Lung microvascular endothelial cell (primary cell): ENCODE data around the gene WIPI1. TPM values are rescaled to one million over a fixed set of nuclear protein-coding genes. Genes with fewer than 3 reads are reported as not detected.
"Not testable (repeated sequence)": the region's sequence is repeated elsewhere in the genome, so short reads cannot be mapped to it uniquely, and the experiment has no call there.

ENCODE experiments used
- DNase-seq, 2 donors: peaks; one replicate each; pipeline versions ENCODE4 v3.0.0 to v3.0.0-alpha.2; 2010; ENCODE audit warnings: low read depth in 2 of 2
- total RNA-seq: library from RNA; depleted of rRNA; stranded (reverse); fragments of >200 nt; gene quantifications from 2 replicates; pipeline ENCODE4 v1.2.1, GENCODE V29; 2014

Gene WIPI1
- total RNA-seq, 1 donor from 2014 or later, result 96.8 TPM

DNA sequence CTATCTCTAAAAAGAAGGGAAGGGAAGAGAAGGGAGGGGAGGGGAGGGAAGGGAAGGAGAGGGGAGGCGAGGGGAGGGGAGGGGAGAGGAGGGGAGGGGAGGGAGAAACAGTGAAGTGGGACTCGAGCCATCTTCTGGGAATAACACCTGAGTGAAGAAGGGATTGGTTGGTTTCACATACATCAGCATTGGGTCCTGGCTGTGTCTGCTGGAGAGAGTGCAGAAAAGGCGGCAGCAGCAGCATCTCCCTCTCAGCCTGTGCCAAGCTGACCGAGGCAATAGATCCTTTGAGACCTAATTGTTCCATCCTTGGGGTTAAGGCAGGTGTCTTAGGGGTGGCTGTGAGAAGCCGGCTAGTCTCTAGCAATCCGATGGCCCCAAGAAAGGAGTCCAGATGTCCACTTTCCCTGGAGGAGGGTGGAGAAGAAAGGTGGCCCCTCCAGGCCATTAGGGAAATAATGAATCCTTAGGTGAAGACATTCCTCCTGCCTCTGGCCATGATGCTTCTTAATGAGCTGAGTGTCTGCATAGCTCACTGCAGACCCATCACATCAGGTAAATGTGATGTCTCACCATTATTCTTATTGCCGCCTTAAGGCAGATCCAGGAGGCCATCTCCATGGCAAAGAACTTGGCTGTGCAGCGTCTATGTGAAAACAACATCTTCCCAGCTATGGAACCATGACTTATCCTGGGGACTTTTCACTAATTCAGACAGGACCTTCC lies 71.6 kb downstream of the WIPI1 start:
- no peak for DNase-seq

GRCh38 chr17:68384941-68385340 lies 72.4 kb downstream of the WIPI1 start:
- DNase-seq, result no peak

- no peak for DNase-seq
These were observed 72.8 kb downstream of the WIPI1 start for GRCh38 chr17:68384471-68384870.

DNA sequence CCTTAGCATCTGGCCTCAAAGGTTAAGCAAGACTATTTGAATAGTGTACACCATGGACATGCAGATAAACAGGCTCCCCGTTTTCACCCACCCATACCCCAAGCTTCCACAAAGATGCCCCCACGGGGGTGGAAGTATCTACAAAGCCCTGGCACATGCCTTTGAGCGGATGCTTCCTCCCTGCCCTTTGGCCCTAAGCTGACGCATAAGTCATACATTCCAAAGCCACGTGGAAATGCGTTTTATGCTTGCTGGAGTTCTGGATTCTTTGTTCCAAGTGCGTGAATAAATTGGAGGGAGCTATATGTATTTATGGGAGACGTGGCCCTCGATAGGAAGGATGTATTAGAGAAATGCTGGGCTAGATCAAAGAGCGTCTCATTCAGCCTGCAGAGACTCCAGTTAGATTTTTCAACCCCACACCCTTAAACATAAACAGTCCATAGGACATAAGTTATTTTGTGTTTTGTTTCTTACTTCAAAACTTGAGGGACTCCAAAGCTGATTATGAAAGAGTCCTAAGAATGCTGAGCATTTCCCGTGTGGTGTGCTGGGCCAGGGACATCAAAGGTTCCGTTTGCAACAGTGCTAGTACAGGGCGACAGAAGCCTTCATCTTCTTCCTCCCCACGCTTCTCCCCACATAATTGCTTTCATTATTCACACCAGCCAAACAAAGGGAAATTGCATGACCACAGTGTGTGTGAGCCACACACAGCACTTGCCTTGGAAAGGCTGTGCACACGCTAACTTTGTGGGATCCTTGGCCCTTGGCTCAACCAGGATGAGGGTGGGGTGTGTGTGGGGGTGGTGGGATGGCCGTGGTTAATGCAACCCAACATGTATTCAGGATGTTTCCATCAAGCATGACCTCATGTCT lies 73.6 kb downstream of the WIPI1 start:
- peak; percentile 78 to 95 for DNase-seq

GRCh38 chr17:68383120-68383442 lies 74.2 kb downstream of the WIPI1 start:
- DNase-seq, result no peak

GRCh38 chr17:68382582-68383085 lies 74.7 kb downstream of the WIPI1 start:
- peak in 1 of 2 donors; percentile 23 for DNase-seq

GRCh38 chr17:68381076-68381900 lies 76.0 kb downstream of the WIPI1 start:
- DNase-seq, result peak in 1 of 2 donors; percentile 97

DNA sequence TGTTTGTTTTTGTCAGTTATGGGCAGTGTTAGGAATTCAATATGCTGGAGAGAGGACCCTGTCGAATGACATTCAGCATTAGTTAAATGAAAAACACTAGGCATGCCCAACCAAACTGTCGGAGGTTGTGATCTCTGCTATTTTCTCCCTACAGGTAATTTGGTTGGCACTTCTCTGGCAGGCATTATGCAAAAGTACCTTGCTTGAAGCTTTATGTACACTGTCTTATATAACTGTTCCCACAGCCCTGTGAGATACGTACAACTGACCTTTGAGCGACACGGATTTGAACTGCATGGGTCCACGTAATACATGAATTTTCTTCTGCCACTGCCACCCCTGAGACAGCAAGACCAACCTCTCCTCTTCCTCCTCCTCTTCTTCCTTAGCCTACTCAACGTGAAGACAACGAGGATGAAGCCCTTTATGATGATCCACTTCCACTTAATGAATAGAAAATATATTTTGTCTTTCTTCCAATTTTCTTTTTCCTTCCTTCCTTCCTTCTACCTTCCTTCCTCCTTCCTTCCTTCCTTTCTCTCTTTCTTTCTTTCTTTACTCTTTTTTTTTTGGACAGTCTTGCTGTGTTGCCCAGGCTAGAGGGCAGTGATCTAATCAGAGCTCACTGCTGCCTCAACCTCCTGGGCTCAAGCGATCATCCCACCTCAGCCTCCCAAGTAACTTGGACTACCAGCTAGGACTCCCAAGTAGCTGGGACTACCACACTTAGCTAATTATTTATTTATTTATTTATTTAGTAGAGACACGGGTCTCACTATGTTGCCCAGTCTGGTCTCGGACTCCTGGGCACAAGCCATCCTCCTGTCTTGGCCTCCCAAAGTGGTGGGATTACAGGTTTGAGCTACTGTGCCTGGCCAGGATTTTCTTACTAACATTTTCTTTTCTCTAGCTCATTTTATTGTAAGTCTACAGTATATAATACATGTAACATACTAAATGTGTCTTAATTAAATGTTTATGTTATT lies 77.3 kb downstream of the WIPI1 start:
- no peak for DNase-seq

GRCh38 chr17:68379177-68379510 lies 78.2 kb downstream of the WIPI1 start:
- DNase-seq, result no peak

DNA sequence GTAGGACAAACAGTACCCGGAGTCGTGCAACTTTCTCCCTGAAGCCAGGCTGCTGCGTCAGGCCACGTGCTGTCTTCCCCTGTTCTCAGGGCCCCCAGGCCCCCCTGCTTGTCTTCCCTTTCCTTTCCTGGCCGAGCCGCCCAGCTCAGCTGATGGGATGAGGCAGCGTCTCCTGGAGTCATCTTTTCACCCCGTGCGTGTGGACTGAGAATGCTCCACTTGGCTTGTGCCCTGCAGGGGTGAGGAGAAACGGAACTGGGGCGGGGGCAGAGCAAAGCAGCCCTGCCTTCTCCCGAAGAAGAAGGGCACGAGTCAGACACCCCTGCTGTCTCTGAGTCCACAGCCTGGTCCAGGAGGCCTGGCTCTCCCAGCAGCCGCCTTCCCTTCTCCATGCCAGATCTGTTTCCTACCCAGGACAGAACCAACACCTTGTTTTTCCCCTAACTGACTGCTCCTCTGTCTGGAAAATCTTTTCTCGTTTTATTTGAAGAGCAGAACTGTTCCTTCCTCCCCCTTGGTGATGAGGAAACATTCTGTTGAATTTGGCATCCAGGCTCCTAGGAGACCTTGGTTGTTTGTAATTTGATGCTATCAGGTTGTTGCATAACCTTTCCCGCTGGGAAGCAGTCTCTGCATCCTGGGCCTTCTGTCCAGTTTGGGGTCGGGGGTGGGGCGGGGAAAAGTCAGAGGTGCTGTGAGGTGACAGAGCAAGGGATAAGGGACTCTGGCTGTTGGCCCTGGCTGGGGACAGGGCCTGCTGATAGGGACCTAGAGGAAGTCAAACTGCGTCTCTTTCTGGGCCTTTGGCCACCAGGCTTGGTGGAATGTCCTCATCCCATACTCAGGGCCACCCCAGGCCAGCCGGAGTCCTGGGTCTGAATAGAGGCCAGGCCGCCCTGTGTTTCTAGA lies 78.8 kb downstream of the WIPI1 start:
- DNase-seq, result peak; percentile 71 to 99

- no peak for DNase-seq
These were observed 79.5 kb downstream of the WIPI1 start for GRCh38 chr17:68377771-68378267.

DNA sequence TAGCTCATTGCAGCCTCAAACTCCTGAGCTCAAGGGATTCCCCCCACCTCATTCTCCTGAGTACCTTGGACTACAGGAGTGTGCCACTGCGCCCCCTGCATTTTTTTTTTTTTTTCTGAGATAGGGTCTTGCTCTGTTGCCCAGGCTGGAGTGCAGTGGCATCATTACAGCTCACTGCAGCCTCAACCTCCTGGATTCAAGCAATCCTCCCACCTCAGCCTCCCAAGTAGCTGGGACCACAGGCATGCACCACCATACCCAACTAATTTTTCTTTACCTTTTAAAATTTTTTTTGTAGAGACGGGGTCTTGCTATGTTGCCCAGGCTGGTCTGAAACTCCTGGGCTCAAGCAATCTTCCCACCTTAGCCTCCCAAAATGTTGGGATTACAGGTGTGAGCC lies 81.1 kb downstream of the WIPI1 start:
- DNase-seq, result not testable (repeated sequence)

DNA sequence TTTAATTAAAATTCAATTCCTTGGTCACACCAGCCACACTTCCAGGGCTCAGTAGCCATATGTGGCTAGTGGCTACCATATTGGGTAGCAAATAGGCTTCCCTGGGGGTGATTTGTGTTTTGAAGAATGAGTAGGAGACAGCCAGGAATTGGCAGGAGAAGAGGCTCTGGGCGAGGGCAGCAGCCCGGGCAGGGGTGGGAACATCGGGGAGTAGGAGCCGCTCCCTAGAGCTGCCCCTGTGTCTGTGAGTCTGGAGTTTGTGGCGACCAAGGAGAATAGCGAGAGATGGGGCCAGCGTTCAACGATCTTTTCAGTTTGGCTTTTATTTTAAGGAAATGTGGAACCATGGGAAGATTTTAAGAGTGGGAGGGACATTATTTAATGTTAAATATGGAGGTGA lies 81.7 kb downstream of the WIPI1 start:
- DNase-seq, result no peak

Other genes with a start within 250 kb of the WIPI1 start
- 28.8 and 33.8 TPM in 2 replicates for gene AMZ2, start 209.5 kb downstream of the WIPI1 start, total RNA-seq
- gene SLC16A6, start 166.4 kb downstream of the WIPI1 start, total RNA-seq, result 0.22 and 1.6 TPM in 2 replicates
- 1.3 and 2.4 TPM in 2 replicates for gene ARSG, start 166.0 kb downstream of the WIPI1 start, total RNA-seq
- gene PRKAR1A, start 54.9 kb upstream of the WIPI1 start, total RNA-seq, result 225 and 352 TPM in 2 replicates
- gene FAM20A, start 143.9 kb upstream of the WIPI1 start, total RNA-seq, result not detected in 2 replicates